Natural killer cell (primary cell): ENCODE measurements around the gene CNPY3. TPM values are rescaled to one million over a fixed set of nuclear protein-coding genes. Genes with fewer than 3 reads are reported as not detected.
"Not testable (repeated sequence)": the region's sequence is repeated elsewhere in the genome, so short reads cannot be mapped to it uniquely, and the experiment has no call there.

ENCODE experiments used
- ATAC-seq, 3 donors: fragments of 150-1000 bp in 2 of 3; fragments of 200-7000 bp in 1 of 3; cut with Tn5 transposase; 1 replicate in 1 of 3; 2 replicates in 2 of 3; pipeline ENCODE4 v1.10.0; 2021; ENCODE audit warnings: mild to moderate bottlenecking in 2 of 3, moderate library complexity in 2 of 3
- DNase-seq, 2 donors: peaks; one replicate each; pipeline versions ENCODE4 v3.0.0 to v3.0.0-alpha.2; 2013 to 2021; ENCODE audit warnings: mixed read lengths in 1 of 2
- H3K27ac ChIP-seq: one replicate; pipeline ENCODE4 v1.5.1; 2013; ENCODE audit warnings: mild to moderate bottlenecking, low read length
- H3K27me3 ChIP-seq: one replicate; pipeline ENCODE4 v1.6.1; 2013; ENCODE audit warnings: low read length; ENCODE audit not compliant: control insufficient read depth, insufficient read depth
- H3K36me3 ChIP-seq: one replicate; pipeline ENCODE4 v1.6.1; 2013; ENCODE audit warnings: low read length; ENCODE audit not compliant: control insufficient read depth, insufficient read depth
- H3K4me1 ChIP-seq: one replicate; pipeline ENCODE4 v1.6.1; 2013; ENCODE audit warnings: low read length; ENCODE audit not compliant: control insufficient read depth, insufficient read depth
- H3K4me3 ChIP-seq: one replicate; pipeline ENCODE4 v1.5.1; 2013; ENCODE audit warnings: low read length
- H3K9me3 ChIP-seq: one replicate; pipeline ENCODE4 v1.6.1; 2013; ENCODE audit warnings: low read length; ENCODE audit not compliant: control insufficient read depth, insufficient read depth
- H3K27ac Mint-ChIP-seq, 2 donors: one replicate each; pipeline ENCODE4 v1.8.0; 2022; ENCODE audit warnings: mild to moderate bottlenecking in 2 of 2, mixed read lengths in 2 of 2, moderate library complexity in 1 of 2
- H3K27me3 Mint-ChIP-seq, 2 donors: one replicate each; pipeline ENCODE4 v1.8.0; 2022; ENCODE audit warnings: low read depth in 2 of 2, mixed read lengths in 2 of 2
- H3K36me3 Mint-ChIP-seq: one replicate; pipeline ENCODE4 v1.8.0; 2022; ENCODE audit warnings: mixed read lengths
- H3K4me1 Mint-ChIP-seq, 2 donors: one replicate each; pipeline ENCODE4 v1.8.0; 2022; ENCODE audit warnings: mixed read lengths in 2 of 2
- H3K4me3 Mint-ChIP-seq: one replicate; pipeline ENCODE4 v1.8.0; 2022; ENCODE audit warnings: mild to moderate bottlenecking, moderate library complexity, mixed read lengths
- H3K9me3 Mint-ChIP-seq, 2 donors: one replicate each; pipeline ENCODE4 v1.8.0; 2022; ENCODE audit warnings: mixed read lengths in 2 of 2
- WGBS: methylation state at CpG from one replicate; pipeline ENCODE4 v1.1.7; 2013; ENCODE audit warnings: missing lambda C conversion rate; ENCODE audit not compliant: insufficient coverage; 5-methylcytosine and 5-hydroxymethylcytosine counted together
- intact Hi-C: fragments of 100-400 bp; cut with micrococcal nuclease; formaldehyde crosslinking; loops from one replicate; pipeline ENCODE4 v1.14.2; 2022
- total RNA-seq, 4 donors: library from RNA; stranded (reverse); fragments of 120-200 nt in 1 of 4; gene quantifications; one replicate each; pipeline versions ENCODE4 v1.2.3 to v1.2.4, GENCODE V29; 2013 to 2022
- TF ChIP-seq, protein P1 (sequence below): fragments of 200-600 bp; IDR thresholded peaks from one replicate; pipeline ENCODE4 v1.8.0; 2022; ENCODE audit warnings: antibody characterized with exemption

Gene CNPY3
- total RNA-seq, 3 donors from 2014 or later (not counting 1 experiment from before 2014, with no cell fraction given) = 52.4 to 71.2 (median 59.8) TPM

DNA sequence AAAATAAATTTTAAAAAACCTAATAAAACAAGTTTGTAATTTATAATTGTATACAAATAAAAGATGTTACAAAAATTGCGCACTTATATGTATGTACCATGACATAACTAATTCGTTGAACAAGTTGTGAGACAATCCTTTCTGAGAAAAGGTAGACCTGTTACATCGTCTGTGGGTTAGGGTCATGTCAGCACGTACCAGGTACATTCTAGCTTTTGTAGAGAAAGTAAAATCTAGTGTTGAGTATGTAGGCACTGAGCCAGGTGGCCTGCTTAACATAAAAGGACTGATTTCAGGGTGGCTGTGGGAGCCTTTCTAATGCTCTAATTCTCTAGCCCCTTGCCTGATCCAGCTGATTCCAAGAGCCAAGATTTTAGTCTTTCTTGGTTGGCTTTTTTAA lies 39.5 kb upstream of the CNPY3 start:
- Mint-ChIP-seq H3K4me1 (peaks cover 7 to 8% of the 10 kb centered on the region in 2 donors), H3K27ac (peak overlapping the region; percentile 91 to 97), H3K27me3 (no peaks in the 10 kb centered on the region), H3K9me3 (no peaks in the 10 kb centered on the region), H3K4me3 (peak overlapping the region; percentile 97), H3K36me3 (no peaks in the 10 kb centered on the region)
- ATAC-seq (no peak), DNase-seq (peak in 1 of 2 donors; percentile 45)
- WGBS = 67% methylated on average over 4 of the region's 4 CpGs
- Histone ChIP-seq H3K36me3 (peaks cover 15% of the 10 kb centered on the region), H3K9me3 (no peaks in the 10 kb centered on the region), H3K4me1 (peaks cover 13% of the 10 kb centered on the region), H3K4me3 (peak overlapping the region; percentile 98), H3K27ac (peak overlapping the region; percentile 89), H3K27me3 (no peaks in the 10 kb centered on the region)
- intact Hi-C loops = loop anchor here (1.0 to 5.0 kb wide), 2 partner anchors 11 to 108 kb away; partner anchors contain the start of genes BICRAL and RPL7L1
- TF ChIP-seq, protein P1, sequence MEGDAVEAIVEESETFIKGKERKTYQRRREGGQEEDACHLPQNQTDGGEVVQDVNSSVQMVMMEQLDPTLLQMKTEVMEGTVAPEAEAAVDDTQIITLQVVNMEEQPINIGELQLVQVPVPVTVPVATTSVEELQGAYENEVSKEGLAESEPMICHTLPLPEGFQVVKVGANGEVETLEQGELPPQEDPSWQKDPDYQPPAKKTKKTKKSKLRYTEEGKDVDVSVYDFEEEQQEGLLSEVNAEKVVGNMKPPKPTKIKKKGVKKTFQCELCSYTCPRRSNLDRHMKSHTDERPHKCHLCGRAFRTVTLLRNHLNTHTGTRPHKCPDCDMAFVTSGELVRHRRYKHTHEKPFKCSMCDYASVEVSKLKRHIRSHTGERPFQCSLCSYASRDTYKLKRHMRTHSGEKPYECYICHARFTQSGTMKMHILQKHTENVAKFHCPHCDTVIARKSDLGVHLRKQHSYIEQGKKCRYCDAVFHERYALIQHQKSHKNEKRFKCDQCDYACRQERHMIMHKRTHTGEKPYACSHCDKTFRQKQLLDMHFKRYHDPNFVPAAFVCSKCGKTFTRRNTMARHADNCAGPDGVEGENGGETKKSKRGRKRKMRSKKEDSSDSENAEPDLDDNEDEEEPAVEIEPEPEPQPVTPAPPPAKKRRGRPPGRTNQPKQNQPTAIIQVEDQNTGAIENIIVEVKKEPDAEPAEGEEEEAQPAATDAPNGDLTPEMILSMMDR = no peak

DNA sequence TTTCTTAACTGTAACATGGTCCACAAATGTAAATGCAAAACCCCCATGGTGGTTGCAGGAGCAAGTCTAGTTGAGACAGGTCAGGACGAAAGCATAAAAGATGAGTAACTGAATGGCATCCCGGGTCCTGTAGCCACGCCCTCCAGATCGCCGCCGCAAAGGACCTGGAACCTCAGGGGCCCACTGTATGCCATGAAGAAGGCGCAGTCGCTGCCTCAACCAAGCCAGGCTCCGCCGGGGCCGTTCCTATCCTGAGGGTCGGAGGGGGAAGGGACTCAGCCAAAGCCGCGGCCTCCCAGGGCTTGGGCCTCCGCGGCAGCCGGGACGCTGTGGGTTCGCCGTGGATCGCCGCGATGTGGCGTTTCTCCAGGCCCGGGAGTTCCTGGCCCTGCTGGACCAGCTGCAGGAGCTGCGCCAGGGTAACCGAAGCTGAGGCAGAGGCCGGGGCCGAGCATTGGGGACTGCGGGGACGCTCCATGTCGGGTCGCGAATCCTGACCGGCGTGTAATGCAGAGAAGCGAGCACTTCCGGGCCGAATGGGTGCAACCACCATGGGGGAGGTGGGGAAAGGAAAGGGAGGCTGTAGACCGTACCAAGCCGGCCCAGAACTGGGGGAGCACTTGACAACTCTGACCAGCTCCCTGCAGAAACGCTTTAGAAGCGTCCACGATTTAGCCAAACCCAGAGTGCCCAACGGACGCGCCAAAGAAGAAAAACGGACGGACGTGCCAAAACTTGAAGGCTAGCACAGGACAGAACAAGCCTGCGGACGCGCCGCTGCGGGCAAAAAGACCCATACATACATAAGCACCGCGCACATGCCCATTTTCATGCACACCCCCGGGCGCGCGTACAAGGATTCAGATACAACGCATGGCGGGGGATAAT lies 38.7 kb upstream of the CNPY3 start:
- peak; percentile 82 to 93 for DNase-seq
- intact Hi-C loops = loop anchor here (1.0 to 5.0 kb wide), 2 partner anchors 11 to 108 kb away; partner anchors contain the start of genes BICRAL and RPL7L1

DNA sequence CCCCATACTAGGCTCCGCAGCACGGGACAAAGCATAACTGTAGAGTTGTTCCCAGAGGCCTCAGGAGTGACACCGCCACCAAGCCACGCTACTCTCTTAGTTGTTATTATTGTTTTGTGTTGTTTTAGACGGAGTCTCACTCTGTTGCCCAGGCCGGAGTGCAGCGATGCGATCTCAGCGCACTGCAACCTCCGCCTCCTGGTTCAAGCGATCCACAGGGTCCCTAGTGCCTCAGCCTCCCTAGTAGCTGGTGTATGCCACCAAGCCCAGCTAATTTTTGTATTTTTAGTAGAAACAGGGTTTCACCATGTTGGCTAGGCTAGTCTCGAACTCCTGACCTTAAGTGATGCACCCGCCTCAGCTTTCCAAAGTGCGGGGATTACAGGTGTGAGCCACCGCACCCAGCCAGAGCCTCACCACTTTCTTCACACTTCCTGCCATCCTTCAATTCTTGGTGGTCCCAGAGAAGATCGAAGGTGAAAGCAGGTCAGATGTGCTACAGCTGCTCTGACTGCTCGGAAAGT lies 38.0 kb upstream of the CNPY3 start:
- peak overlapping the region; percentile 98 for H3K4me3 ChIP-seq
- no peaks in the 10 kb centered on the region for H3K36me3 Mint-ChIP-seq
- peak overlapping the region; percentile 97 for H3K4me3 Mint-ChIP-seq
- no peak for ATAC-seq
- no peaks in the 10 kb centered on the region for H3K27me3 Mint-ChIP-seq
- peaks cover 2% of the 10 kb centered on the region for H3K36me3 ChIP-seq
- H3K27ac Mint-ChIP-seq = peak overlapping the region; percentile 91 to 97
- intact Hi-C loops = loop anchor here (5.0 kb wide), 1 partner anchor 109 kb away; the partner anchor contains the start of gene BICRAL
- TF ChIP-seq, protein P1 = no peak
- peaks cover 7 to 8% of the 10 kb centered on the region in 2 donors for H3K4me1 Mint-ChIP-seq
- no peaks in the 10 kb centered on the region for H3K9me3 ChIP-seq
- peak overlapping the region; percentile 89 for H3K27ac ChIP-seq
- no peaks in the 10 kb centered on the region for H3K27me3 ChIP-seq
- 54% methylated on average over 17 of the region's 17 CpGs for WGBS
- peaks cover 13% of the 10 kb centered on the region for H3K4me1 ChIP-seq
- DNase-seq = no peak
- no peaks in the 10 kb centered on the region for H3K9me3 Mint-ChIP-seq

More for the DNA sequence above, 38.7 kb upstream of the CNPY3 start:
- Histone ChIP-seq H3K27me3 (no peaks in the 10 kb centered on the region), H3K4me3 (peak overlapping the region; percentile 98), H3K27ac (peak overlapping the region; percentile 89), H3K9me3 (no peaks in the 10 kb centered on the region), H3K36me3 (peaks cover 8% of the 10 kb centered on the region), H3K4me1 (peaks cover 13% of the 10 kb centered on the region)
- Mint-ChIP-seq H3K27me3 (no peaks in the 10 kb centered on the region), H3K36me3 (no peaks in the 10 kb centered on the region), H3K4me3 (peak overlapping the region; percentile 97), H3K9me3 (no peaks in the 10 kb centered on the region), H3K4me1 (peaks cover 7 to 8% of the 10 kb centered on the region in 2 donors), H3K27ac (peak overlapping the region; percentile 91 to 97)
- TF ChIP-seq, protein P1 = no peak
- under 1% methylated on average over 63 of the region's 63 CpGs for WGBS
- ATAC-seq = peak; percentile 97 to 99 (median 98)

DNA sequence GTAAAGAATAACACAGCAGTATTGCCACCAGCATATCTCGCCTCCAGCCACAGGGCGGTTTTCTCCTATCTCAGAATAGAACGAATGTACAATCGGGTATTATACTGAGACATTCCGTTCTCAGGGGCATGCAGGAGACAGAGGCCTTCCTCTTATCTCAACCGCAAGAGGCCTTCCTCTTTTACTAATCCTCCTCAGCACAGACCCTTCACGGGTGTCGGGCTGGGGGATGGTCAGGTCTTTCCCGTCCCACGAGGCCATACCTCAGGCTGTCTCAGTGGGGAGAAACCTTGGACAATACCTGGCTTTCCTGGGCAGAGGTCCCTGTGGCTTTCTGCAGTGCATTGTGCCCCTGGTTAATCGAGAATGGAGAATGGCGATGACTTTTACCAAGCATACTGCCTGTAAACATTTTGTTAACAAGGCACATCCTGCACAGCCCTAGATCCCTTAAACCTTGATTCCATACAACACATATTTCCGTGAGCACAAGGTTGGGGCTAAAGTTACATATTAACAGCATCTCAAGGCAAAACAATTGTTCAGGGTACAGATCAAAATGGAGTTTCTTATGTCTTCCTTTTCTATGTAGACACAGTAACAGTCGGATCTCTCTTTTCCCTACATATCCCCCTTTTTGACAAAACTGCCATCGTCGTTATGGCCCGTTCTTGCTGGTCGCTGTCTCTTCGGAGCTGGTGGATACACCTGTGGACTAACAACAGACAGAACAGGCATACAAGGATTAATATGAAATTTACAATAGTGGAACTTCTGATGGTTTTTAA lies 35.0 kb upstream of the CNPY3 start:
- not testable (repeated sequence) for H3K4me1 Mint-ChIP-seq, H3K27ac ChIP-seq, DNase-seq, H3K27me3 ChIP-seq, H3K36me3 ChIP-seq, H3K36me3 Mint-ChIP-seq, H3K9me3 ChIP-seq, H3K27me3 Mint-ChIP-seq, H3K9me3 Mint-ChIP-seq, H3K4me3 ChIP-seq, ATAC-seq, H3K4me3 Mint-ChIP-seq, H3K27ac Mint-ChIP-seq
- intact Hi-C loops = loop anchor here (5.0 kb wide), 1 partner anchor 112 kb away; the partner anchor contains the start of gene BICRAL
- 54% methylated on average over 19 of the region's 19 CpGs for WGBS
- peaks cover 13% of the 10 kb centered on the region for H3K4me1 ChIP-seq
